ENCODE data around the gene ERGIC1.
"Not testable (repeated sequence)": the region's sequence is repeated elsewhere in the genome, so short reads cannot be mapped to it uniquely, and the experiment has no call there.

The ERGIC1 gene

GRCh38 chr5:172860520-172861443, 26.7 kb downstream of the ERGIC1 start:
- peak in 50 of 56 donors; percentile 26 to 95 (median 70) for DNase-seq

- DNase-seq: no peak
These were observed 27.4 kb downstream of the ERGIC1 start for GRCh38 chr5:172861461-172861860.

- no peak for DNase-seq
These were observed 28.2 kb downstream of the ERGIC1 start for GRCh38 chr5:172862165-172862801.

- DNase-seq: not testable (repeated sequence)
These were observed 30.1 kb downstream of the ERGIC1 start for GRCh38 chr5:172864171-172864570.

- DNase-seq: no peak
These were observed 30.7 kb downstream of the ERGIC1 start for GRCh38 chr5:172864747-172865146.

- DNase-seq: no peak
These were observed 32.3 kb downstream of the ERGIC1 start for GRCh38 chr5:172866378-172866777.

- DNase-seq: peak in 15 of 56 donors; percentile 14 to 73 (median 39)
These were observed 33.0 kb downstream of the ERGIC1 start for GRCh38 chr5:172866802-172867748.

- no peak for DNase-seq
These were observed 33.8 kb downstream of the ERGIC1 start for GRCh38 chr5:172867761-172868435.

GRCh38 chr5:172868436-172868923, 34.4 kb downstream of the ERGIC1 start:
- DNase-seq: no peak

- peak in 43 of 56 donors; percentile 28 to 81 (median 54) for DNase-seq
These were observed 35.0 kb downstream of the ERGIC1 start for GRCh38 chr5:172868924-172869591.

GRCh38 chr5:172869691-172870090, 35.6 kb downstream of the ERGIC1 start:
- no peak for DNase-seq

GRCh38 chr5:172870291-172870714, 36.3 kb downstream of the ERGIC1 start:
- DNase-seq: no peak

- DNase-seq: peak in 15 of 56 donors; percentile 18 to 45 (median 26)
These were observed 36.8 kb downstream of the ERGIC1 start for GRCh38 chr5:172870715-172871461.

- no peak for DNase-seq
These were observed 37.5 kb downstream of the ERGIC1 start for GRCh38 chr5:172871536-172871935.

- no peak for DNase-seq
These were observed 37.9 kb downstream of the ERGIC1 start for GRCh38 chr5:172871982-172872381.

GRCh38 chr5:172872997-172873491, 39.0 kb downstream of the ERGIC1 start:
- peak in 28 of 56 donors; percentile 15 to 78 (median 48) for DNase-seq

GRCh38 chr5:172873513-172873912, 39.5 kb downstream of the ERGIC1 start:
- DNase-seq: no peak

GRCh38 chr5:172874647-172875504, 40.8 kb downstream of the ERGIC1 start:
- DNase-seq: no peak

All from amygdala (tissue), 56 donors.